Mucosa of gallbladder (tissue), 1 donor: ENCODE measurements around the gene CD1C. TPM values are rescaled to one million over a fixed set of nuclear protein-coding genes. Genes with fewer than 3 reads are reported as not detected.
"Not testable (repeated sequence)": the region's sequence is repeated elsewhere in the genome, so short reads cannot be mapped to it uniquely, and the experiment has no call there.

ENCODE experiments used
- DNase-seq: peaks from one replicate; pipeline ENCODE4 v3.0.0-alpha.2; 2020; ENCODE audit warnings: low spot score
- total RNA-seq: library from RNA; stranded (reverse); gene quantifications from one replicate; pipeline ENCODE4 v1.2.1, GENCODE V29; 2021
- donor health status: DM: no; HTN: no; CAD: no.

The CD1C gene
- total RNA-seq, 1 donor from 2014 or later, result 1.4 TPM

- no peak for DNase-seq
Measured at GRCh38 chr1:158328426-158328825, 38.7 kb downstream of the CD1C start.

GRCh38 chr1:158329300-158329699 lies 39.6 kb downstream of the CD1C start:
- no peak for DNase-seq

- DNase-seq, result no peak
Measured at GRCh38 chr1:158329733-158330132, 40.0 kb downstream of the CD1C start.

GRCh38 chr1:158330391-158331105 lies 40.8 kb downstream of the CD1C start:
- DNase-seq, result no peak

GRCh38 chr1:158331106-158331425 lies 41.3 kb downstream of the CD1C start:
- no peak for DNase-seq

GRCh38 chr1:158331481-158332150 lies 41.9 kb downstream of the CD1C start, which contains the start of gene CD1B:
Gene CD1B (minus strand): TSS chr1:158331531. CDS start chr1:158331423, 108 bp downstream.
- DNase-seq, result no peak

GRCh38 chr1:158333405-158334155 lies 43.9 kb downstream of the CD1C start:
- no peak for DNase-seq

- no peak for DNase-seq
Measured at GRCh38 chr1:158334526-158335212, 44.9 kb downstream of the CD1C start.

GRCh38 chr1:158335213-158335532 lies 45.5 kb downstream of the CD1C start:
- DNase-seq, result no peak

- DNase-seq, result not testable (repeated sequence)
Measured at GRCh38 chr1:158336413-158336812, 46.7 kb downstream of the CD1C start.

Other genes starting within 250 kb of the CD1C start
- 7.2 TPM for gene CD1D, start 109.0 kb upstream of the CD1C start, total RNA-seq
- gene CD1A, start 35.5 kb upstream of the CD1C start, total RNA-seq, result 0.09 TPM
- gene CD1B, start 41.6 kb downstream of the CD1C start, total RNA-seq, result not detected
- gene CD1E, start 64.0 kb downstream of the CD1C start, total RNA-seq, result 1.3 TPM
- not detected for gene OR10T2, start 109.5 kb downstream of the CD1C start, total RNA-seq
- not detected for gene OR10K2, start 136.3 kb downstream of the CD1C start, total RNA-seq
- not detected for gene OR10K1, start 171.9 kb downstream of the CD1C start, total RNA-seq
- gene OR10R2, start 182.3 kb downstream of the CD1C start, total RNA-seq, result not detected